ENCODE results near the gene GCA.

GCA gene

DNA sequence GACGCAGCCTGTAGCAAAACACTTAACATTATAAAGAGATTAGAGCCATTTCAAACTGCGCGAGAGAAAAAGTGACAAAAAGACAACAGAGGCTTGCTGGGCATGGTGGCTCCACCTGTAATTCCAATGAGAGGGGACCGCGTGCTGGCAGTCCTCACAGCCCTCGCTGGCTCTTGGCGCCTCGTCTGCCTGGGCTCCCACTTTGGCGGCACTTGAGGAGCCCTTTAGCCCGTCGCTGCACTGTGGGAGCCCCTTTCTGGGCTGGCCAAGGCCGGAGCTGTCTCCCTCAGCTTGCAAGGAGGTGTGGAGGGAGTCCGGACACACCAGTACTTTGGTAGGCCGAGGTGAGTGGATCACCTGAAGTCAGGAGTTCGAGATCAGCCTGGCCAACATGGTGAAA, 16.1 kb upstream of the GCA start:
- no peak for DNase-seq (ENCODE audit: low read depth in 2 of 2, low spot score in 1 of 2)

DNA sequence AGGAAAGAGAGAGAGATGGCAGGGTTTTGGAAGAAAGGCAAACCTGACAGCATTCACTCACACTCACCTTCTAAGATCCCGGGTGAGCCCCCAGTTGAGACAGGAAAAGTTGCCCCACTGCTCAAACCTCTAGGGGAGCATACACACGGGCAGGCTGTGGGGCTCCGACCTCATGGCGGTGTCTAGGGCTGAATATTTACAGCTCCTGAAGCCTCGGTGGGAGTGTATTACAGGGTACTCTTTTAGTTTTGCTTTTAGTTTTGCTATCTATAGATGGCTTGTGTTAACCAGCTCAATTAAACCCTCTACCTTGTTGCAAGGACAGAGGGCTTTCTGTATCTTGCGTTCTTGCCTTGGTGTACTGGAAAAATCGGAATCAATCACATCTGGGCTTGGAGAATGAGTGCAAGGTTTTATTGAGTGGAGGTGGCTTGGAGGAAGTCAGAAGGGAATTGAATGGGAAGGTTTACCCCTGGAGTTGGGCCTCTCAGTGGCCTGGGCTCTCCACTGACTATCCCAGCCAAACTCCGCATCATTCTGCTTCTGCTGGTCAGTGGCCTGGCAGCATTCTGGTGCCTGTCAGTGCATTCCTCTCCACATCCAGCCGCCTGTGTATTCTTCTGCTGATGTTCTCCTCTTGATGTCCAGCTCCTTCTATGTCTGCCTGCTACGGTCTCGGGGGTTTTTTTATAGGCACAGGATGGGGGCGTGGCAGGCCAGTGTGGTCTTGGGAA, 15.3 kb upstream of the GCA start:
- DNase-seq (ENCODE audit: low read depth in 2 of 2, low spot score in 1 of 2) = no peak

DNA sequence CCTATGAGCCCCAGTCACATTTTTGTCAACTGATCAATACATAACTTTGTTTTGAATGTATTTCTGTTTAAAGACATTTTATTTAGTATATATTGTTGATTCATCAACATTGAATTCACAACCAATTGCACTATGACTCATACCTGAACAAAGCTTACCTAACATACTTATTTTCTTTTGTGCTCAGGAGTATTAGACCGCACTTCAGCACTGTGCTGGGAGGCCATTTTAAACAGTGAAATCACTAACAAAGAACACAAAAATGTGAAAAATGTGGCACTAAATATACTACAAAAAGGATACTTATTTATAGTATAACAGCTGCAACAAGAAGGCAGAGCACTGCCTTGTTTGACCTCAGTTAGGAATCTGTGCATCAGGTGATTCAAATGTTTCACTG, 13.1 kb upstream of the GCA start:
- DNase-seq (ENCODE audit: low read depth in 2 of 2, low spot score in 1 of 2) = no peak

DNA sequence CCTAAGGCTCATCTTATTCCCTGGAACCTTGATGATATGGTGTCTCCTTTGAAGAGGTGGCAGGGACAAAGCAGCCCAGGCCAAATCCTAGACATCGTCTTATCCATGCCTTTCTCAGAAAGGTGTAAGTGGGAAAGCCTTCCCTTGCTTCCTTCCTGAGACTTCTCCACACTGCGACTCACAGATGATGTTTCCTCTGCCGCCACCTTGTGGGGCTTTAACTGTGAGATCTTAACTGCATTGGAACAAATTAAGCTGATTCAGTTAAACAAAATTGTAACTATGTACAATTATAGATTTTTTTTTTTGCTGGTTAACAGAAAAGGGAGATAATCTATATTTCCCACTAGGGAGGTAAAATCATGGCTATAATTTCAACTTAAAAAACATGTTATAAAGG, 10.0 kb upstream of the GCA start:
- no peak for DNase-seq (ENCODE audit: low read depth in 2 of 2, low spot score in 1 of 2)

DNA sequence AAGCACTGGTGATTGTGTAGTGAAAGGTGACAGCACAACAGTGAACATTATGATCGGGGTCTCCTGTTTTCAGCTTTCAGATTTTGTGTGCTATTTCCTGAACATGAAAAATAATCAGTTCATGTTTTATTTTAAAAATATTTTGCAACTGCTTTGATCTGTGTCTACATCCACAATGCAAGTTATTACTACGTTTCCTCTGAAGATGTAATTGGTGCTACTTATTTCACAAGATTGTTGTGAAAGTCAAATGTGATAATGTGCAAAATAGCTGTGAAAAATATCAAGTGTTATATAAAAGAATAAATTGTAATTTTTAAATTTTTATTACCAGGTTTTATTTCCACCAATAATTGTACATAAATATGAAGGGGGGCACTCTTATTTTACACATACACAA, 6.1 kb upstream of the GCA start:
- DNase-seq (ENCODE audit: low read depth in 2 of 2, low spot score in 1 of 2) = no peak

DNA sequence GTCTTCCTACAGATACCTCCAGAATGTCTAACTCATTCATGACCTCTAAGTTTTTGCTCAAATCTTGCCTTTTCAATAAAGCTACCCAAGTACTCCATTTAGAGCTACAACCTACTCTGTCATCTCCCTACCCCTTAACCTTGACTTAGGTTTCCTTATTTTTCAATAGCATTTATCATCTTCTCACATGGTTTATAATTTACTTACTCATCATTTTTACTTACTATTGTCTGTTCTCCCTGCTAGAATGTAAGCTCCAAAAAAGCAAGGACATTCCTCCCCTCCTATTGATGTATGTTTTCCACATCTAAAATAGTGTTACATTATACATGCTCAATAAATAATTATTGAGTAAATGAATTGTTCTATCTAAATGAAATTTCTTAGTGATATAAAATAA, 3.1 kb upstream of the GCA start:
- DNase-seq (ENCODE audit: low read depth in 2 of 2, low spot score in 1 of 2) = no peak

DNA sequence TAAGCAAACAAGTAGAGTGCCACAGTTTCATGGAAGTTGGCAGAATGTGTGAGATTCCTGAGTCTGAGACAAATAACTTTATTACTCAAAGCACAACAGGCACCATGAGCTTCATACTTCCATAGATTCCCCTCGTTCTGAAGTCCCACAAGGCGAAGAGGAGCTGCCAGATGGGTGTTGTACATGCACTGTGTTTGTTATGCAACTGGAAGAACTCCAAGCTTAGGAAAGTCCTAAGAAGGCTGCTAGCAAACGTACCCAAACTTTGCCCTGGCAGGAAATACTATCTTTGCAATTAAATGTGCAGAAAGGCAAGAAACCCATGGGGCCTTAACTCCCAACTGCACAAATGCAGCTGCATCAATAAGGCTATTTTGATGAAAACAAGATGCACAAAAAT, 1.6 kb upstream of the GCA start:
- DNase-seq (ENCODE audit: low read depth in 2 of 2, low spot score in 1 of 2) = no peak

DNA sequence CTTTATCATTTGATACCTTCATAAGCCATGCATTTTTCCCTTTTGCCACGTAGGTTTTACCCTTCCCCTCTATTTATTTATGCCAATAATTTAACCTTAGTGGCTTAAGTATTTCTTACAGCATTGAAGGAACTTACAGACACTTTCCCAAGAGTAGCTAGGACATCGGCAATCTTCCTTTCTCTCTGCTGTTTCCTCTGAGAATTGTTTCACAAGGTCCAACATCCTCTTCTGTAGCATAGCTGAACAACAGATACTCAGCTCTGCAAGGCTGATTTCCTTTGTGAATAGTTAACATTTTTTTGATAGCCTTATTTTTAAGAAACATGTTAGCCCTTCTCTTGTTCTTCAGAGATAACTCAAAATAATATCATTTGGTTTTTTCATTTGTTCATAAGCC, 1.1 kb upstream of the GCA start:
- no peak for DNase-seq (ENCODE audit: low read depth in 2 of 2, low spot score in 1 of 2)

DNA sequence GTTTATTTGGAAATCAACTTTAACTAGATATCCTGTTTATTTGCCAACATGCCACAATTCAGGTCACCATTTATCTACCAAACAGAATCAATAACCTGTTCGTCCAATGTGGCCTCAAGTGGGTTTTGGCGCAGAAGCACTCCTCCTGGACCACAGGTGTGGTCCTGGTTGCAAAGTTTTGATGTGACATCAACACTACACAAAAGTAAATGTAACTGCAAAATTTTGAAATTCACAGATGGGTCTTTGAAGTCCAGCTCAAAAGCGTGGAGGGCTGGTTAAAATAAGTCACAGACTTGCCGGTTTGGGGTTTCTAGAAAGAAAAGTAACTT, 474 bp upstream of the GCA start:
- no peak for DNase-seq (ENCODE audit: low read depth in 2 of 2, low spot score in 1 of 2)

DNA sequence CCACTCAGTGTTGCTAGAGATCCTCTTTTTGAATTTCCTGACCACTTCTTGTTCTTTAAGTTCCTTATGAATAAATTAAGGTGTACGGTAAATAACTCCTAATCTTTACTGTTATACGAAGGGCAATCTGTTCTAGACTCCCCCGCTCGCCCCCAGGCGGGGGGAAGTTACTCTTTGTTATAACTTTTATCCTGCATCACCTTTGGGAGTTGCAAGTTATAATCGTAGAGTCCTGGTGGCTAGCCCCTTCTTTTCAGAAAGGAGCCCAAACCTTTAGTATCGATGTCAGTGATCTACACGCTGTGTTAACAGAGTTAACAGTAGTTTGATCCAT, 652 bp downstream of the GCA start:
- DNase-seq (ENCODE audit: low read depth in 2 of 2, low spot score in 1 of 2) = no peak

DNA sequence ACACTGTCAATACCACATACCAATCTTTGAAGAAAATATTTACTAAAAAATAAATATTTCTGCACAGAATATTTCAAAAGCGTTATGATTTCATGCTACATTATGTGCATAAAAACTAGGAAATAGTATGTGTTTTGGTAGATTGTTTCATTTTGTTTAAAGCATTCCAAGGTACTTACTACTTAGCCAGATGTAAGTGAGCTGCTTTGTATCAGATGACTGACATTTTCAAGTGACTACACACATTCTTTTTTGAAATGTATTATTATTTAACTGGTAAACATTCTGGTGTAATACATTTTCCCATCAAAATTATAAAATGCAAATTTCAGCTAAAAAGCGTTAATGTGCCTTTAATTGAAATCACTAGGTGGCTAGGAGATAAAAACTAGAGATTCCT, 21.5 kb downstream of the GCA start:
- DNase-seq (ENCODE audit: low read depth in 2 of 2, low spot score in 1 of 2) = no peak

DNA sequence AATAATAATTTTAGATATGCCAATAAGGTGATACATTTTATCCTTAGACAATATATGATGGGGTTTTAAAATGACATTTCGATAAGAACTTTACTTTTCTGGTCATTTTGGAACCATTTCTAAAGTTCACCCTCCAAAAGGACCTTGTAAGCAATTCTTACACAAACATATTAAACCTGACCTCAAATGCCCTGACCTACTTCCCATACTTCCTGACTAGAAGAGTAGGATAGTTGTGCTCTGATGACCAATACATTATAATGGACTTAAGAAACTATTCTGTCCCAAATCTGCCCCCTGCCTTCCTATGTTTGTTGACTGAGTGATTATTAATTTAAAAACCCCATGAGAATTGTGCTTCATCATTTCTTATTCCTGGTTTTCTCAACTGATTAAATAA, 24.6 kb downstream of the GCA start:
- no peak for DNase-seq (ENCODE audit: low read depth in 2 of 2, low spot score in 1 of 2)

DNA sequence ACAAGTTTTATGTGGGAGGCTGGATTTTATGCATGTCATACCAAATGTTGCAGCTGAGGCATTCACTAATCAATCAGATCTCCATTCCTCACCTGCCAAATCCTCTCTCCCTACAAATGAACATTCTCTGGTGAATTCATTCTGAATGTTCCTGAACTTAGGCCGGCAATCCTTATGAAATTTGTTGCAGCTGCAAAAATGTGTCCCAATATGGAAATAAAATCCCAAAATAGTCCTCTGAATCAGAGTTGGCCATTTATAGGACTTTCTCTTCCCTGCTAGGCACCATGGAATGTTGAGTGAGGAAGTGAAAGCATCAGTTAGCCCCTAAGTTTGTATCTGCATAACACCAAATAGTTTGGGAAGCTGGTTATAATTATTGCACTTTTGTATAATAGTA, 25.6 kb downstream of the GCA start:
- DNase-seq (ENCODE audit: low read depth in 2 of 2, low spot score in 1 of 2) = no peak

DNA sequence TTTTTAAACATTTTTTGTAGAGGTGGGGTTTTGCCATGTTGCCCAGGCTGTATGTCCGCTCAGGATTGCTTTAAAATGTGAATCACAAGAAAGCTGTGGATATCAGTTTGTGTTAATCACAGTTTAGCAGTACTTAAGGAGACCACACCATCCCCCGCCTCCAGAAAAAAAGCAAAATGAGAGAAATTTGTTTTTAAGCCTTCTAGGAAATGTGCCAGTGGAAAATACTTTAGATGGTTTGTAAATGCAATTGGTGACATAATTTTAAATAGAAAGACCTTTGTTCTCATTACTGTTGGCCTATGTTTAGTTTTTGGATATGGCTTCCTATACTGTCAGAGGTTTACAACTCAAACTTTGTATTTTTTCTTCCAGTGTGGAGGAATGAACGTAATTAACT, 27.0 kb downstream of the GCA start:
- DNase-seq (ENCODE audit: low read depth in 2 of 2, low spot score in 1 of 2) = no peak

DNA sequence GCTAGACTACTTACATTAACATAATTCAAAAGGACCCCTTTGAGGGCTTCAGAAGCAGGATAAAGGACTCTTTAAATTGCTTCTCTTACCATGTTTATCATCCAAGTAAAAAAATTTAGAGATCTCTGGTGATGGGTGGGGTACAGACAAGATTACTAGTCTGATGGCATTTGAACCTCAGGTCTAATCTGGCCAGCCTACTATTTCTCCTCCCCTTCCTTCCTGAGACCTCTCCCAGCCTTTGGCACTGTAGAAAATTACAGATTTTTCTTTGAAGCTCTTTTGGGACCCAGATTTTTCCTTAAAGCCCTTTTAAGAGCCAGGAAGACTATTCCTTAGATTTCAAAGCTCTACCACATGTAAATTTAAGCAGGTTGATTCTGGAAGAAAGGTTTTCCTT, 28.9 kb downstream of the GCA start:
- no peak for DNase-seq (ENCODE audit: low read depth in 2 of 2, low spot score in 1 of 2)

DNA sequence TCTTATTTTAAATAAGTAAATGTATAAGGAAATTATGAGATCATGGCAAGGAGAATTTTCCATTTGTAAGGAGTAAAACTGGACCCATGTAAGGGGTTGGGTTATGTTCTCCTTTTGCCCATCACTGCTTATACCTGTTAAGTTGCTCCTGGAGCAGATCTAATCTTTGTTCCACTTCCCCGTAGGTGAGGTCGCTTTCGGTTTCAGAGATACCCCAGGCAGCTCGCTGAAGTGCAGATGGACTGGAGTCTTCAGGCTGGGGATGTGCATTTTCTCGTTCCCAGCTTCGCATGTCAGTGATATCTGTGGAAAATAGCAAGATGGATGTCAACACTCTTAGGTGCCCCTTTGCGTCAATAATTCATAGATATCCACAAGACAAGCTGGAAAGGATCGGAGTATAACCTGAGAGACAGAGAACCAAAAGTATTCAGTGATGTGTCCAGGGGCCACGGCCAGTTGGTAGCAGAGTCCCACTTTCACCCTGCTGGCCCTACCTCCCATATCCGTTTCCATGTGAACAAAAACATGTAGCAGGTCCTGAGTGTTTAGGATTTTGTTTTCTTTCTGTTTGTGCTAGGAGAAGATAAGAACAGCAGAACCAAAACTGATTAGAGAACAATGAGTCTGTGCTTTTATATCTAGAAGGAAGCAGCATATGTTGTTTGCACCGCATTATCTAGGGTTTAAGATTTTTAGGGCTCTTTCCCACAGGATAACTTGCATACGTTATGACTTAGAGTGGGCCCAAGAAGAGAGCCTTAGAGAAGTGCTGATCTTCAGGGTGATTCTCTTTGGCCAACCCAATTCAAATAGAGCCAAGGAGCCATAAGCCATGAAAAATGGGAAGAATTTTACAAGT, 36.0 kb downstream of the GCA start:
- DNase-seq (ENCODE audit: low read depth in 2 of 2, low spot score in 1 of 2) = no peak

DNA sequence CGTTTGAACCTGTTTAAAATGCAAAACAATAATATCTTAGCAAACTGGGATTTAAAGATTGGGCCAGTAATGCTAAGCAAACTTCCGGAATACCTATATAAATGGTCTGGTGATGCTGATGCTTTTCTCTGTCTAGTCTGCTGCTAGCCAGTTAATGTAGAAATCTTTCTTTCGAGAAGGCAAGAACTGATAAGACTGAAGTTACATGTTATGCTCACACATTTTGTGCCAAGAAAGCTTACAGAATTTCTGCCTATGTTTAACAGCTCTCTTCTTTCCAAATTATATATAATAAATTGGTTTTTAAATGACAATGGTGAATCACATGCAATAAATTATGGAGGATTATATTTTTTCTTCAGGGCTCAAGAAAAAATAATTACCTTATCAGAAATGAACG, 37.9 kb downstream of the GCA start:
- DNase-seq (ENCODE audit: low read depth in 2 of 2, low spot score in 1 of 2) = no peak

DNA sequence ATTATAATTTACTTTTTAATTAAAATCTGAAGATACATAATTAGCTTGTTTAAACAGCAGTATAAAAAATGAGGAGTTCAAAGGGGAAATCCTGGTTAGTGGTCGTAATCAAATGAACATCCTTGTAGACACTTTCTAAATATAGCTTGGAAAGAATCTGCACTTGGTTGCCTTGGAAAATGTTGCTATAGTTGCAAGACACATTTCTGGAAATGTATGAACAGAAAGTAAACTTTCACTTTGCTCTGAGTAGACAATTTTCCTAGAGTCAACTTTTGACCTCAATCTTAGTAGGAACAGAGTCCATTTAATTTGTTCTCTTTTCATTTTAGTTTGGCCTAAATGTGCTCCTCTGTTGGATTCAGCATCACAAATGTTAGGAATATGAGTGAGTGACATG, 38.3 kb downstream of the GCA start:
- no peak for DNase-seq (ENCODE audit: low read depth in 2 of 2, low spot score in 1 of 2)

DNA sequence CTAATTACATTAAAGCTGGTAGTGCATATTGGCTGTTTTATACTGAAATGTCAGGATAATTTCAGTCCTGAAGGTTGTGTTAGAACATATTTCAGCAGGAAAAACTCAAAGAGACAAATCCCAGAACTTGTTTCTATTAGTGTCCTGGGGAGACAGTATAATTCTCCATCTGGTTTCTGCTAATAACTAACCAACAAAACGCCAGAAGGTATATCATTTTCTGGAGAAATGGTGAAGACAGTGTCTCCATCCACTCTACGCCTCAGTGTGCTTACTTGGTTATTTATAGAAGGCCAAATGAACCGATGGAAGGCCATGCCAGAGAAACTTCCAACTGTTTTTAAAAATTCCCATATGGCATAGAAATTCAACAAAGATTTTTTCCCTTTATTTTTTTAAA, 41.6 kb downstream of the GCA start:
- DNase-seq (ENCODE audit: low read depth in 2 of 2, low spot score in 1 of 2) = no peak

DNA sequence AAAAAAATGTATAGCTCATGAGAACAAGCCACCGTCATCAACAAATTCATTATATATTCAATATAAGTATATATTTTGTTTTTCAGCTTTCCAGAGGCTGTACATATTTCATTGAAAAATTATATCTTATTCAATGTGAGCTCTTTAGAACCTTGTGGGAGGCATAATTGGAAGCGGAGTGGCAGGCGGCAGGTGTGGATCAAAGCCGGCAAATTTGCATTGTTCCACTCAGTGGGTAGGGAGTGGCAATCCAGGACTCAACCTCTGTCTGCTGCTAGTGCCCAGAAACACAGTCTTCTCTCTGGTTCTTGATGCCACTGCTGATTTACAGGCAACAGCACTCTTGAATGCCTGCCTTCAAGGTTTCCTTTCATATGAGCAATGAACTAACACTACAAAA, 46.9 kb downstream of the GCA start:
- DNase-seq (ENCODE audit: low read depth in 2 of 2, low spot score in 1 of 2) = no peak

DNA sequence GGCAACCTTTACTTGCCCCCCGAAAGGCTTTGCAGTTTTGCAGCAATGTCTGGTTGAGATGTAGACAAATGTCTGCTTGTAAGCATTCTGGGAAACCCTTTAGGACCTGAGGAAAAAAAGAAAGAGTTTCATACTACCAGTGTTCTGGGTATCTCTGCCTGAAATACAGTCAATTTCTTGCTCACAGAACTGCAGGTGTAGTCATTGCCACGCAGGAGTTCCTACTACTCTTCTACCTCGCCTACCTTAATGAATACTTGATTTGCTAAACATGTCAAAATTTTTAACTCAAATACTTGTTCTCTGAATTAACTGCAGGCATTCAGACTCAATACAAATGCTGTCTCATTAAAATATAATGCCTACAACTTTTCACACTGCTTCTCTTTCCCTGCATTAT, 56.4 kb downstream of the GCA start:
- DNase-seq (ENCODE audit: low read depth in 2 of 2, low spot score in 1 of 2) = no peak

DNA sequence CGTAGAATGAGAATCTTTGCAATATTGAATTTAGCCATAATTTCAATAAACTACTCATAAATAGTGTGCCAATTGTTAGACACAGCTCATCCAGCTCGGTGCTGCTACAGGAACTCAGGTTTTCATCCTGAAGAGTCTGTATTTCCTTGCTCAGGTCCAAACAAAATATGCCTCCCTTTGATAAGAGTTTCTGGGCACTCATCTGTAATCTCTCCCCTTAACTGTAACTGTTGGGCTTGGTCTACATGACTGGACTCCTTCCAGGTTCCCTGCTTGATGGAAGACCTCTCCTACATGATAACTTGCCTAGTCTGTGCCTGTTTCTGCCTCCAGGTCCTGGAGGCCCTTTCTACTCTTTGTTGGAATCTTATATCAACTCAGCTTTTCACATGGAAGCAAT, 57.9 kb downstream of the GCA start:
- no peak for DNase-seq (ENCODE audit: low read depth in 2 of 2, low spot score in 1 of 2)

DNA sequence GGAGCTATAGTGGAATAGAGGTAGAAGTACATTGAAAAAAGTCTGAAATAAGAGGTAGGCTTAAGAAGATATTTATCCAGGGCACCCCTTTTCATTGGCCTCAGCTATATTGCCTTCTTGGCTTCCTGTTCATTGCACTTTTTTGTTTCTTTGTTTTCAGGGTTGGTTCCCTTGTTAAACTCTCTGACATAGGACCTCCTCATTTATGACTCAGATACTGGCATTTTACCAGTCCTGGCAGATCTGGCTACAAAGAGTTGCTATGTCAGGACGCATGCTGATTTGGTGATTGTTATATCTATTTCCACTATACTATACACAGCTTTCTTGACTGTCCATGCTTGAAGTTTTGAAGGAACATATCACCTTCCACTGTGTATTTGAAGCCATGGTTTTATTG, 60.0 kb downstream of the GCA start:
- no peak for DNase-seq (ENCODE audit: low read depth in 2 of 2, low spot score in 1 of 2)

Data from stimulated activated CD8-positive, alpha-beta memory T cell treated with anti-CD3 and anti-CD28 coated beads, Interleukin-4, amount 100 ng/mL, for 4 hours (primary cell).